Fibroblast of skin of scalp (primary cell): ENCODE measurements around the gene SUMF2.
A peak's percentile ranks its signal among the peaks of the same experiment; 100 is the strongest.
"Not testable (repeated sequence)": the region's sequence is repeated elsewhere in the genome, so short reads cannot be mapped to it uniquely, and the experiment has no call there.

Source experiments
- DNase-seq: peaks from one replicate; pipeline ENCODE4 v3.0.0-alpha.2; 2013

The SUMF2 gene

DNA sequence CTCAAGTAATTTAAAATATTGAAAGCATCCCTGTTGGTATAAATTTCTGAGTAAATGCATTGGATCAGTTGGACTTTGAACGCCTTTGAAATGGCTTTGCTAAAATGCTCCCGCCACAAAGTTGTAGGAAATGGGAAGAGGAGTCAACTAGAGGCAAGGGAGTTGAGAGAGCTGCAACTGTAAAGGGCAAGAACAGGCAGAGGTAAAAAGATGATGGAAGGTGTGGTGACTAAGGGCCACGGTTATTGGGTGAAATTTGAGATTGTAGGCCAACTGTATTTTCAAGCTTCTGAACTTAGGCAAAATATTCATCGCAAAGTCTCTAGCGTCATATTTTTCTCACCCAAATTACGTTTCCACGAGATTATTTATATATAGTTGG, 595 bp upstream of the SUMF2 start:
- DNase-seq = no peak

DNA sequence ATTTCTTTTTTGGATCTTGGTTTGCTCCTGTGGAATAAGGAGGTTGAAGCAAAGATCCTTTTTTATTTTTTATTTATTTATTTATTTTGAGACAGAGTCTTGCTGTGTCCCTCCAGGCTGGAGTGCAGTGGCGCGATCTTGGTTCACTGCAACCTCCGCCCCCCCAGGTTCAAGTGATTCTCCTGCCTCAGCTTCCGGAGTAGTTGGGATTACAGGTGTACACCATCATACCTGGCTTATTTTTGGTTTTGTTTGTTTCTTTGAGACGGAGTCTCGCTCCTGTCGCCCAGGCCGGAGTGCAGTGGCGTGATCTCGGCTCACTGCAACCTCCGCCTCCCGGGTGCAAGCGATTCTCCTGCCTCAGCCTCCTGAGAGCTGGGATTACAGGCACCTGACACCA, 2.3 kb downstream of the SUMF2 start:
- not testable (repeated sequence) for DNase-seq

DNA sequence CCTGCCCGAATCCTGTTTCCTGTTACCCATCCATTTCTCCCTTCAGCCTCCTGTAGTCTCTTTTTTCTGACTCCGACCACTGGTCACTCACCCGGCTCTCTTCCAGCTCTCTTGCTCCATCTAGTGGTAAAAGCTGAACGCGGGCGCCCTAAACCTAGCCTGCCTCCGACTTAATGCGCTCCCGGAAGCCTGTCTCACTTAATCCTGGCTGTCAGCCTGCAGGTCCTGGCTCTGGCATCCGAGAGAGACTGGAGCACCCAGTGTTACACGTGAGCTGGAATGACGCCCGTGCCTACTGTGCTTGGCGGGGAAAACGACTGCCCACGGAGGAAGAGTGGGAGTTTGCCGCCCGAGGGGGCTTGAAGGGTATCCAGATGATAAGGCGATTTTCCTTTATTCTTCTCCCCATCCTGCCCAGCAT, 10.3 kb downstream of the SUMF2 start:
- peak; percentile 77 for DNase-seq

DNA sequence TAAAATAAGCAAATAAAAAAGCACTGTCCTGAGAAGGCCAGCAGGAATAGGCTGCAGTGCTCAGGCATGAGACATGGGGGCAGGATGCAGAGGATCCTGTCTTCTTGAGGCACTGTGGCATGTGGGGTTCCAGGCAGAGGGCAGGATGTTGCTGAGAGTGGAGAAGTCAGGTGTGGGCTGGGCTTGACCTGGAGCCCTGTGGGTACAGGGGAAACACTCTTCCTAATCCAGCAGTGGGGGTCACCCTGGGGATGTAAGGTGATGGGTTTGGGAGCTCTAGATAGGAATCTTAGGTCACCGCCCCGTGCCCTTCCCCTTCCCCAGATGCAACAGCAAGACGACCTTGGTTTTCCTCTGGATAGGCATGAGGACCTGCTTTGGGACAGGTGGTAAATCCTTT, 13.6 kb downstream of the SUMF2 start:
- DNase-seq = no peak

- no peak for DNase-seq
These were observed 14.1 kb downstream of the SUMF2 start for GRCh38 chr7:56078196-56078595.

- peak; percentile 34 for DNase-seq
These were observed 15.5 kb downstream of the SUMF2 start for GRCh38 chr7:56079450-56080185.

- DNase-seq = not testable (repeated sequence)
These were observed 16.8 kb downstream of the SUMF2 start for GRCh38 chr7:56080726-56081435.

DNA sequence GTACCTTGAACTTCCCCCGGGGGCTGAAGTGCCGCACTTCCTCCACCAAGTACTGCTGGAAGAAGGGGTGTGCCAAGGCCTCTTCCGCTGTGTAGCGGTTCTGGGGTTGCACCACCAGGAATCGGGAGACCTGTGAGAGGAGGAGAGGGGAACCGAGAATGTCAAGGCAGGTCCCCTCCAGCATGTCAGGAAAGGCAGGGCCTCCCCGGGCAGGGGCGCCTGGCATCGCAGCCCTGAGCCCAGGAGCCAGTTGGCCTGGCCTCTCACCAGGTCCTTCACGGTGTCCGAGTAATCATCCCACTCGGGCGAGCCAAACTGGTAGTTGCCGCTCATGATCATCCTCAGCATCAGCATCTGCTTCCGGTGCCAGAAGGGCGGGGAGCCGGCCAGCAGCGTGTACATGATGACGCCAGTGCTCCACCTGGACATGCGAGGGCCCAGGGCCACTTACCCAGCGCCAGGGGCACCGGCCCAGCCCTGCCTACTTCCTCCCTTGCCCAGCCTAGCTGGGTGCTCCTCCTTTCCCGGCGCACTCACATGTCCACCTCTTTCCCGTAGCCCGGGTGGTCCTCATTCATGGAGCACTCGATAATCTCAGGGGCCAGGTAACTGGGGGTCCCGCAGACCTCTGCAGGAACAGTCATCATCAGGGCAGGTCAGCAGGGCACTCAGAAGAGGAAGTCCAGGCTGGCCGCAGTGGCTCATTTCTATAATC, 17.7 kb downstream of the SUMF2 start:
- no peak for DNase-seq

DNA sequence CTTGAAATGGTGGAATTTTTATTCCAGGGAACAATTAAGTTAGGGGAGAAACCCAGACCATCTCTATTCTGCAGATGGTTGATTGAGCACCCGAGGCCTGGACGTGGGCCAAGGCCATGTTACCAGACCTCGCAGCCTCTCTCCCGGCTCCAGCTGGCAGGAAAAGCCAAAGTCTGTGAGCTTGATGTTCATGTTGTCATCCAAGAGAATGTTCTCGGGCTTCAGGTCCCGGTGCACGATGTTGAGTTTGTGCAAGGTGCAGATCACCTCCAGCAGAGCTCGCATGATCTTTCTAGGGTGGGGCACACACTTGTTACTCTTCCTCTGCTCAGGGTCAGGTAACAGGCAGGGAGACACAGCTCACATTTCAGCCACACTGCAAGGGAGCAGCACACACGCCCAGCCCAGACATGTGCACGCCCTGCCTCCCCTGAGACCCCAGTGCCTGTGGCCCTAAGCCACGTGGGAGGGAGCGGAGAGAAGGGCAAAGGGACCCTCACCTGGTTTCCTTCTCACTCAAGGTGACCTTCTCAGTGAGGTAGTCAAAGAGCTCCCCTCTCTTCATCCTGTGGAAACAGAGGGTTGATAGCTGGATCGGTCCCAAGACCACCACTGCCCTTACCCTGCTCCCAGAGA, 19.2 kb downstream of the SUMF2 start:
- DNase-seq = no peak

- DNase-seq = no peak
These were observed 22.7 kb downstream of the SUMF2 start for GRCh38 chr7:56086761-56087160.

GRCh38 chr7:56087445-56087844, 23.4 kb downstream of the SUMF2 start:
- no peak for DNase-seq

- no peak for DNase-seq
These were observed 27.5 kb downstream of the SUMF2 start for GRCh38 chr7:56091591-56091990.

GRCh38 chr7:56092388-56092787, 28.3 kb downstream of the SUMF2 start:
- DNase-seq = not testable (repeated sequence)

DNA sequence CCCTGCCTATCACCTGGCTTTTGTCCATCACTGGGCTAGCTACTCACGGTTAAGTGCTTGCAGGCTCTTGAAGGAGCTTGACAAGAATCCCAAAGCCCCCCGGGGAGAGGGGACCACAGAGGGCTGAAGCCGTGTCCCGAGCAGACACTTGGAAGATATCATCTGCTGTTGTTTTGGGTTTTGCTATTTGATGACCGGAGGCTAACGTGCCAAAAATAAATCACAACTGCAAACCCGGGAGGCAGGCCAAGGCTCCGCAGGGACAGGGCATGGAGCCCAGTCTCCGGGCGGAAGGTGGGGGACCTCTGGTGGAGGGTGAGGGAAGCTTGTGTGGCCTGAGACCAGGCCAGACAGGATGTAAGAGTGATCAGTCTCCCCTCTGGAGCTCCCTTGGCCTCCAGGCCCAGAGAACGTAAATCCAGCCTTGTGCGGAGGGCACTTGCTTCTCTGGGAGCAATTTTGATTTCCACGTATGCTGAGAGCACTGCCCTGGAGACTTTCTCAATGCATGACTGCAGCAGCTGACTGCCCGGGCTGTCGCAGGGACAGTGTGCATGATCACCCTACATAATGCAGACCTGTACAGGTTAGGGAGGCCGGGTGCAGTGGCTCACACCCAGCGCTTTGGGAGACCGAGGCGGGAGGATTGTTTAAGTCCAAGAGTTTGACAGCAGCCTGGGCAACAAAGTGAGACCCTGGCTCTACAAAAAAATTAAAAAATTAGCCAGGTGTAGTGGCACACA, 28.9 kb downstream of the SUMF2 start, which contains the start of gene PHKG1:
TSS of gene PHKG1 (minus strand) at position 164 of the 743 bp plus-strand sequence. CDS start 4,011 bp downstream, outside the sequence.
- peak; percentile 83 for DNase-seq

DNA sequence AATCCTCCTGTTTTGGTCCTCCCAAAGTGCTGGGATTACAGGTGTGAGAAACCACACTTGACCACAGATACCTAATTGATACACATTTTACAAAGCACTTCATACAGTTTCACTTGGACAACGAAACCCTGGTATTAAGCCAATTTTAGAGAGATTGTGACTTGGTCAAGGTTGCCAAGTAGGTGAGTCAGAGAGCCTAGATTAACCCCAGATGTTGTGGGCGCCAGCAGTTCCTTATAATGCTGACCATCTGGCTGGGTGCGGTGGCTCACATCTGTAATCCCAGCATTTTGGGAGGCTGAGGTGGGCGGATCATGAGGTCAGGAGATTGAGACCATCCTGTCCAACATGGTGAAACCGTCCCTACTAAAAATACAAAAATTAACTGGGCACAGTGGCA, 33.6 kb downstream of the SUMF2 start:
- peak; percentile 78 for DNase-seq

GRCh38 chr7:56098187-56099008, 34.3 kb downstream of the SUMF2 start:
- DNase-seq = not testable (repeated sequence)

- DNase-seq = no peak
These were observed 35.6 kb downstream of the SUMF2 start for GRCh38 chr7:56099653-56100052.

- DNase-seq = not testable (repeated sequence)
These were observed 40.1 kb downstream of the SUMF2 start for GRCh38 chr7:56104138-56104537.

DNA sequence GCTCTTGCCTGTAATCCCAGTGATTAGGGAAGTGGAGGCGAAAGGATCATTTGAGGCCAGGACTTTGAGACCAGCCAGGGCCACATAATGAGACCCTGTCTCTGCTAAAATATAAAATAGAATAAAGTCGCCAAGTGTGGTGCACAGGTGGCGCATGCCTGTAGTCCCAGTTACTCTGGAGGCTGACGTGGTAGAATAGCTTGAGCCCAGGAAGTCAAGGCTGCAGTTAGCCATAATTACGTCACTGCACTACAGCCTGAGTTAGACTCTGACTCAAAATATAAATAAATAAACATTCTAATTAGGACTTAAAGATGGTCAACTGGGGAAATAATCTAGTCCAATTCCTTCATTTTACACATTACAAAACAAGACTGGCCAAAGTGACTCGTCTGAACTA, 41.4 kb downstream of the SUMF2 start:
- DNase-seq = peak; percentile 62

- peak; percentile 99 for DNase-seq
These were observed 42.3 kb downstream of the SUMF2 start, which contains the start of gene CHCHD2 for GRCh38 chr7:56106108-56107073. CHCHD2 (minus strand) TSS chr7:56106476; CDS start chr7:56106413, 63 bp downstream.
